Esophagus squamous epithelium (tissue), 5 donors: ENCODE results near the gene METTL25. TPM values are rescaled to one million over a fixed set of nuclear protein-coding genes. Genes with fewer than 3 reads are reported as not detected.

Source experiments
- DNase-seq: peaks from one replicate; lab custom pipeline; 2025; lab: John Stamatoyannopoulos, UW
- H3K27ac ChIP-seq, 4 donors: fragments of 200-600 bp; sonication (generic); one replicate each; pipeline ENCODE4 v1.5.1; 2016 to 2019; ENCODE audit warnings: mild to moderate bottlenecking in 1 of 4
- H3K27me3 ChIP-seq, 4 donors: fragments of 200-600 bp; sonication (generic); 1 replicate in 3 of 4; 2 replicates in 1 of 4; pipeline versions ENCODE4 v1.5.1 to v1.6.0; 2017 to 2021; ENCODE audit warnings: antibody characterized with exemption in 1 of 4
- H3K36me3 ChIP-seq, 3 donors: fragments of 200-600 bp; sonication (generic); one replicate each; pipeline ENCODE4 v1.5.1; 2016 to 2019
- H3K4me1 ChIP-seq, 3 donors: fragments of 200-600 bp; sonication (generic); one replicate each; pipeline ENCODE4 v1.5.1; 2017 to 2019
- H3K4me3 ChIP-seq, 4 donors: fragments of 200-600 bp; sonication (generic); 1 replicate in 3 of 4; 2 replicates in 1 of 4; pipeline ENCODE4 v1.5.1; 2016 to 2019; ENCODE audit warnings: mild to moderate bottlenecking in 2 of 4, moderate library complexity in 1 of 4
- H3K9me3 ChIP-seq, 3 donors: fragments of 200-600 bp; sonication (generic); one replicate each; pipeline ENCODE4 v1.5.1; 2016 to 2019
- CTCF ChIP-seq, 6 experiments: fragments of 450-650 bp in 4 of 6; fragments of 200-600 bp in 2 of 6; sonication (generic) in 2 of 6; IDR thresholded peaks; one replicate each; pipeline ENCODE4 v1.5.1; 2016 to 2019; ENCODE audit warnings: antibody characterized with exemption in 6 of 6, mild to moderate bottlenecking in 4 of 6, moderate library complexity in 4 of 6
- POLR2A ChIP-seq, 4 donors: fragments of 450-650 bp; IDR thresholded peaks; one replicate each; pipeline ENCODE4 v1.6.1; 2017; ENCODE audit warnings: antibody characterized with exemption in 4 of 4, mild to moderate bottlenecking in 4 of 4, moderate library complexity in 3 of 4
- WGBS, 2 donors: methylation state at CpG; one replicate each; pipeline ENCODE4 v1.1.5; 2018; 5-methylcytosine and 5-hydroxymethylcytosine counted together
- intact Hi-C: fragments of 100-400 bp; cut with DNase I; formaldehyde crosslinking; loops from one replicate; pipeline ENCODE4 v1.15.0; 2022
- total RNA-seq, 4 donors: library from RNA; depleted of rRNA; stranded (reverse); fragments of >200 nt; gene quantifications; one replicate each; pipeline ENCODE4 v1.1.0, GENCODE V29; 2016
- donor health status: DM: yes; HTN: yes; CAD: no.

The METTL25 gene
- total RNA-seq, 4 donors from 2014 or later, result 8.6 to 29.8 (median 9.8) TPM

GRCh38 chr12:82426586-82426985 lies 68.3 kb downstream of the METTL25 start:
- Histone ChIP-seq H3K4me1 (no peaks in the 10 kb centered on the region), H3K9me3 (no peaks in the 10 kb centered on the region), H3K4me3 (no peak overlapping the region), H3K27me3 (no peaks in the 10 kb centered on the region), H3K27ac (no peak overlapping the region), H3K36me3 (no peaks in the 10 kb centered on the region)
- TF ChIP-seq CTCF (IDR thresholded peaks at IDR 0.05) (no peak), POLR2A (IDR thresholded peaks at IDR 0.05) (no peak)
- WGBS, 2 donors, result 91 to 100% methylated on average over 2 of the region's 2 CpGs
- DNase-seq, result no peak
- intact Hi-C loops, result no loop called here

GRCh38 chr12:82430541-82431145 lies 72.3 kb downstream of the METTL25 start:
- intact Hi-C loops, result no loop called here
- Histone ChIP-seq H3K9me3 (no peaks in the 10 kb centered on the region), H3K36me3 (no peaks in the 10 kb centered on the region), H3K4me3 (no peak overlapping the region), H3K4me1 (no peaks in the 10 kb centered on the region), H3K27ac (no peak overlapping the region), H3K27me3 (no peaks in the 10 kb centered on the region)
- TF ChIP-seq POLR2A (IDR thresholded peaks at IDR 0.05) (no peak), CTCF (IDR thresholded peaks at IDR 0.05) (no peak)
- WGBS, 2 donors, result 58 to 76% methylated on average over 3 of the region's 3 CpGs
- DNase-seq, result no peak

- no peaks in the 10 kb centered on the region for H3K27me3 ChIP-seq
- H3K4me1 ChIP-seq, result no peaks in the 10 kb centered on the region
- intact Hi-C loops, result no loop called here
- H3K27ac ChIP-seq, result no peak overlapping the region
- TF ChIP-seq POLR2A (IDR thresholded peaks at IDR 0.05), result no peak
- no peak for TF ChIP-seq CTCF (IDR thresholded peaks at IDR 0.05)
- H3K4me3 ChIP-seq, result no peak overlapping the region
- WGBS, 2 donors, result 67 to 70% methylated on average over 2 of the region's 2 CpGs
- DNase-seq, result no peak
- H3K36me3 ChIP-seq, result peaks cover 0 to 5% (median 0%) of the 10 kb centered on the region in 3 donors
- no peaks in the 10 kb centered on the region for H3K9me3 ChIP-seq
These were observed 76.1 kb downstream of the METTL25 start for GRCh38 chr12:82434392-82434911.

- no peak for DNase-seq
- 79 to 87% methylated on average over 1 of the region's 1 CpG for WGBS, 2 donors
- Histone ChIP-seq H3K9me3 (no peaks in the 10 kb centered on the region), H3K27ac (no peak overlapping the region), H3K4me1 (no peaks in the 10 kb centered on the region), H3K27me3 (no peaks in the 10 kb centered on the region), H3K4me3 (no peak overlapping the region), H3K36me3 (peaks cover 0 to 23% (median 0%) of the 10 kb centered on the region in 3 donors)
- TF ChIP-seq POLR2A (IDR thresholded peaks at IDR 0.05) (no peak), CTCF (IDR thresholded peaks at IDR 0.05) (no peak)
- intact Hi-C loops, result no loop called here
These were observed 78.0 kb downstream of the METTL25 start for GRCh38 chr12:82436354-82436753.

- Histone ChIP-seq H3K36me3 (peaks cover 0 to 34% (median 0%) of the 10 kb centered on the region in 3 donors), H3K9me3 (no peaks in the 10 kb centered on the region), H3K27me3 (no peaks in the 10 kb centered on the region), H3K4me3 (no peak overlapping the region), H3K4me1 (no peaks in the 10 kb centered on the region), H3K27ac (no peak overlapping the region)
- no peak for TF ChIP-seq CTCF (IDR thresholded peaks at IDR 0.05)
- no peak for TF ChIP-seq POLR2A (IDR thresholded peaks at IDR 0.05)
- WGBS, 2 donors, result 79 to 88% methylated on average over 3 of the region's 3 CpGs
- intact Hi-C loops, result no loop called here
- DNase-seq, result no peak
These were observed 79.4 kb downstream of the METTL25 start for GRCh38 chr12:82437744-82438143.
